ENCODE data around the gene TBC1D10B.
A peak's percentile ranks its signal among the peaks of the same experiment; 100 is the strongest.

Gene TBC1D10B

DNA sequence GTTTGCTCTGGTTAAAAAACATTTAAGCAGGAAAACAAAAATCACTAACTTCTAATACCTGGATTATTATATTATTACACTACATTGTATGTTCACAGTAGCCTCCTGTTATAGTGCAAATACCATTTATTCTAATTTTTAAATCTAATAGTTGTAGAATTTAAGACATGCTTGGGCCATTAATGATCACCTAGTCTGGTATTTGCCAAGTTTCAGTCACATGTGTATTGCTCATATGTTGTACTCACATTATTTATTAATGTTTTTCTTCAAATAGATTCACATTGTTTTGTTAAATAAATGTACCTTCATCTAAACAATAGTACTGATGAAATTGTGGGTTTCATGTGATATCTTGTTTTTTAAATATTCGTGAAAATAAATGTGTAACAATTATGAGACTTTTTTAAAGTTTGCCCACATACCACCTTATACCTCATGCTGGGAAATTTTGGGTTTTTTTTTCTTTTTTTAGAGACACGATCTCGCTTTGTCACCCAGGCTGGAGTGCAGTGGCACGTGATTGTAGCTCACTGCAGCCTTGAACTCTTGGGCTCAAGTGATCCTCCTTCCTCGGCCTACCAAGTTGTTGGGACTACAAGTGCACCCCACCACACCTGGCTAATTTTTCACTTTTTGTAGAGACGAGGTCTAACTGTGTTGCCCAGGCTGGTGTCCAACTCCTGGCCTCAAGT is 43.0 kb upstream of the TBC1D10B start:
- no peaks in the 10 kb centered on the region for H3K9me3 ChIP-seq (ENCODE audit: insufficient read depth, low read length, severe bottlenecking)
- DNase-seq, result no peak
- peaks cover 55% of the 10 kb centered on the region for H3K36me3 ChIP-seq (ENCODE audit: insufficient read depth, low read length)
- no peak overlapping the region for H3K9ac ChIP-seq (ENCODE audit: low read depth, low read length)
- no peak overlapping the region for H2AFZ ChIP-seq (ENCODE audit: low read depth, low read length)
- TF ChIP-seq, protein P1, sequence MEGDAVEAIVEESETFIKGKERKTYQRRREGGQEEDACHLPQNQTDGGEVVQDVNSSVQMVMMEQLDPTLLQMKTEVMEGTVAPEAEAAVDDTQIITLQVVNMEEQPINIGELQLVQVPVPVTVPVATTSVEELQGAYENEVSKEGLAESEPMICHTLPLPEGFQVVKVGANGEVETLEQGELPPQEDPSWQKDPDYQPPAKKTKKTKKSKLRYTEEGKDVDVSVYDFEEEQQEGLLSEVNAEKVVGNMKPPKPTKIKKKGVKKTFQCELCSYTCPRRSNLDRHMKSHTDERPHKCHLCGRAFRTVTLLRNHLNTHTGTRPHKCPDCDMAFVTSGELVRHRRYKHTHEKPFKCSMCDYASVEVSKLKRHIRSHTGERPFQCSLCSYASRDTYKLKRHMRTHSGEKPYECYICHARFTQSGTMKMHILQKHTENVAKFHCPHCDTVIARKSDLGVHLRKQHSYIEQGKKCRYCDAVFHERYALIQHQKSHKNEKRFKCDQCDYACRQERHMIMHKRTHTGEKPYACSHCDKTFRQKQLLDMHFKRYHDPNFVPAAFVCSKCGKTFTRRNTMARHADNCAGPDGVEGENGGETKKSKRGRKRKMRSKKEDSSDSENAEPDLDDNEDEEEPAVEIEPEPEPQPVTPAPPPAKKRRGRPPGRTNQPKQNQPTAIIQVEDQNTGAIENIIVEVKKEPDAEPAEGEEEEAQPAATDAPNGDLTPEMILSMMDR (IDR thresholded peaks at IDR 0.05; ENCODE audit: borderline replicate concordance, extremely low read depth, low read length, poor library complexity, severe bottlenecking), result no peak
- no peak for TF ChIP-seq EZH2 (IDR thresholded peaks at IDR 0.05; ENCODE audit: borderline replicate concordance, low read depth, low read length, severe bottlenecking)
- H3K4me3 ChIP-seq (ENCODE audit: low read depth in 1 of 2, low read length in 2 of 2), result no peak overlapping the region
- H3K4me1 ChIP-seq (ENCODE audit: insufficient read depth, low read length), result peaks cover 58% of the 10 kb centered on the region
- peaks cover 58% of the 10 kb centered on the region for H3K79me2 ChIP-seq (ENCODE audit: insufficient read depth, low read length)
- peaks cover 11% of the 10 kb centered on the region; the same call in 1 of the 2 replicates for H4K20me1 ChIP-seq (ENCODE audit: insufficient read depth, low read length)
- no peak overlapping the region for H3K27ac ChIP-seq (ENCODE audit: low read length)
- no peaks in the 10 kb centered on the region for H3K27me3 ChIP-seq (ENCODE audit: insufficient read depth, low read length, poor library complexity)
- no peak for ATAC-seq (ENCODE audit: insufficient read depth, low read depth)
- H3K4me2 ChIP-seq (ENCODE audit: insufficient read depth, low read length), result no peak overlapping the region

DNA sequence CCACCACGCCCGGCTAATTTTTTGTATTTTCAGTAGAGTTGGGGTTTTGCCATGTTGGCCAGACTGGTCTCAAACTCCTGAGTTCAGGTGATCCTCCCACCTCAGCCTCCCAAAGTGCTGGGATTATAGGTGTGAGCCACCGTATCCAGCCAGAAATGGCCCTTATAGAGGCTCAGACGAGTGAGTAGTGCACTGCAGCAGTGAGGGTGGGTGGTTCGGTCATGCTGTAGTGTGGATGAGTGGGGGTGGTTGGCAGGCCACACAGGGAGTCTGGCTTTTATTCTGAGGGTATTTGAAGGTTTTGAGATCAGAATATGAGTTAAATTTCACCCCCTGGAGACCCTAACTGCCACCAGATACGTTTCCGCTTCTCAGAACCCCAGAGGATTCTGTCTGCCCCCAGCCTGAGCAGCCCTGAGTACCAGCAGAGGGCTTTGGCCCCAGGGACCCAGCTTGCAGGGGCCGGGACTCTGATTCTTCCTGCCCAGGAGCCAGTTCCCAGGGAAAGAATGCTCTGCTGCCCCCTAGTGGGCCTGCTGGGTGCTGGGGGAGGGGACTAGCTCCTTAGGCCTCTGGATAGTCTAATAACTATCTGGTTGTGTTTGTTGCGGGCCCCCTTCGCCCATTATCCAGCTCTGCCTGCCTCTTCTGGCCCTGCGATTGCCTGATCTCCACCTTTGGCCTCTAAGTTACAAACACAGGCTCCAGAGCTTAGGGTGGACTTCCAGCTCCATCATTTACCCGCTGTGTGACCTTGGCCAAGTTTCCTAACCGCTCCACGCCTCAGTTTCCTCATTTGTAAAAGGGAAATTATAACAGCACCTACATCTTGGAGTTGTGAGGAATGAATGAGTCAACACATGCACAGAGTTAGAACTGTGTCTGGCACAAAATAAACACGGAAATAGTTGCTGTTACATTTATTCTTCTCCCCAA is 39.1 kb upstream of the TBC1D10B start:
- Histone ChIP-seq H3K27ac (ENCODE audit: low read length) (peak overlapping the region; percentile 78), H3K9me3 (ENCODE audit: insufficient read depth, low read length, severe bottlenecking) (no peaks in the 10 kb centered on the region), H4K20me1 (ENCODE audit: insufficient read depth, low read length) (peaks cover 10% of the 10 kb centered on the region; the same call in 1 of the 2 replicates), H3K9ac (ENCODE audit: low read depth, low read length) (peak overlapping the region; percentile 49), H3K4me1 (ENCODE audit: insufficient read depth, low read length) (peaks cover 54% of the 10 kb centered on the region), H3K4me2 (ENCODE audit: insufficient read depth, low read length) (peak overlapping the region; percentile 72), H3K36me3 (ENCODE audit: insufficient read depth, low read length) (peaks cover 48% of the 10 kb centered on the region), H3K27me3 (ENCODE audit: insufficient read depth, low read length, poor library complexity) (no peaks in the 10 kb centered on the region), H3K79me2 (ENCODE audit: insufficient read depth, low read length) (peaks cover 56% of the 10 kb centered on the region), H3K4me3 (ENCODE audit: low read depth in 1 of 2, low read length in 2 of 2) (peak overlapping the region in 1 of 2 experiments; percentile 78; a peak in 2 of 4 replicates), H2AFZ (ENCODE audit: low read depth, low read length) (peak overlapping the region; percentile 62)
- peak; percentile 71 for ATAC-seq (ENCODE audit: insufficient read depth, low read depth)
- DNase-seq, result peak; percentile 93
- no peak for TF ChIP-seq EZH2 (IDR thresholded peaks at IDR 0.05; ENCODE audit: borderline replicate concordance, low read depth, low read length, severe bottlenecking)
- TF ChIP-seq, protein P1 (IDR thresholded peaks at IDR 0.05; ENCODE audit: borderline replicate concordance, extremely low read depth, low read length, poor library complexity, severe bottlenecking), result peak; percentile 98

DNA sequence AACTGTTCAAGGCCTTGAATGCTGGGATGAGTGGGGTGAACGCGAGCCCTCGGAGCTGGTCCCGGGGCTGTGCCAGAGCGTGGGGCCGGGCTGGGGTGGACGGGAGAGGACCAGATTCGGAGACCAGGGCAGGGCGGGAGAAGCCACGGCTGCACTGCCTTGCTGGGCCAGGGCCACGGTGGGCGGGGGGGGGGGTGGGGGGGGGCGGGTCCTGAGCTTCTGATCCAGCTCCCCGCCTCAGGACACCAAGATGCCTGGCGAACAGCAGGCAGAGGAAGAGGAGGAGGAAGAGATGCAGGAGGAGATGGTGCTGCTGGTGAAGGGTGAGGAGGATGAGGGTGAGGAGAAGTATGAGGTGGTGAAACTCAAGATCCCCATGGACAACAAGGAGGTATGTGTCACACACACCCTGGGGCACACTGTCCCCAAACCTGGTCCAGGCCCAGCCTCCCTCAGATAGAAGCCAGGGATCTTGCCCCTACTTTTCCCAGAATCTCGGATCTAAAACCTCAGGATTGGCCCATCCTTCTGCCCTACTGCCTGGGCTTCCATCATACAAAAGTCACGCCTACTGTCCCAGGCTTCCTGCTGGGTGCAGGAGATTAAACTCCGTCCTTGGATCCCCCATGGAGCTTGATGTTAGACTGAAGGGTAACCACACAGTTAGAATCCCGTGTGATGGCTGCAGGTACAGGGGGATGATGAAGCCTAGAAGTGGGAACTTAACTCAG is 37.7 kb upstream of the TBC1D10B start:
- DNase-seq, result no peak
- peak overlapping the region; percentile 78 for H3K9ac ChIP-seq (ENCODE audit: low read depth, low read length)
- no peak for TF ChIP-seq EZH2 (IDR thresholded peaks at IDR 0.05; ENCODE audit: borderline replicate concordance, low read depth, low read length, severe bottlenecking)
- H3K4me1 ChIP-seq (ENCODE audit: insufficient read depth, low read length), result peaks cover 54% of the 10 kb centered on the region
- H4K20me1 ChIP-seq (ENCODE audit: insufficient read depth, low read length), result peaks cover 10% of the 10 kb centered on the region; the same call in 1 of the 2 replicates
- H3K36me3 ChIP-seq (ENCODE audit: insufficient read depth, low read length), result peaks cover 34% of the 10 kb centered on the region
- H3K9me3 ChIP-seq (ENCODE audit: insufficient read depth, low read length, severe bottlenecking), result no peaks in the 10 kb centered on the region
- H3K4me3 ChIP-seq (ENCODE audit: low read depth in 1 of 2, low read length in 2 of 2), result peak overlapping the region; percentile 70 to 78; a peak in 3 of 4 replicates
- H3K27ac ChIP-seq (ENCODE audit: low read length), result peak overlapping the region; percentile 78
- no peaks in the 10 kb centered on the region for H3K27me3 ChIP-seq (ENCODE audit: insufficient read depth, low read length, poor library complexity)
- peak overlapping the region; percentile 75 for H2AFZ ChIP-seq (ENCODE audit: low read depth, low read length)
- peaks cover 45% of the 10 kb centered on the region for H3K79me2 ChIP-seq (ENCODE audit: insufficient read depth, low read length)
- H3K4me2 ChIP-seq (ENCODE audit: insufficient read depth, low read length), result peak overlapping the region; percentile 72
- ATAC-seq (ENCODE audit: insufficient read depth, low read depth), result no peak; the same call in 2 of the 3 replicates
